Measurements from ENCODE around the gene PRDX5. TPM values are rescaled to one million over a fixed set of nuclear protein-coding genes. Genes with fewer than 3 reads are reported as not detected.

The PRDX5 gene
- total and polyA plus RNA-seq, 4 donors: 66.8 to 201 (median 135) TPM

DNA sequence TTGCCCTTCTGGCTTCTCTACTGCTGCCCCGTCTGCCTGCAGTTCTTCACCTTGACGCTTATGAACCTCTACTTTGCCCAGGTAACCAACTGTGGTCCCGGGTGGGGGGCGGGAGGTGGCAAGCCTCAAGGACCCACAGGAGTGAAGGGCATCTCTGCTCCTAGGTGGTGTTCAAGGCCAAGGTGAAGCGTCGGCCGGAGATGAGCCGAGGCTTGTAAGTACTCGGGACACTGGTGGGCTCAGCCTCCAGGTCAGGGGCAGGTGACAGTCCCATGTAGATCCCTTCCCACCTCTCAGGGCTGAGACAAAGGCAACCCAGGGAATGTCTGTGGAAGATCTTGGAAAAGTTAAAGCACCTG lies 31.1 kb upstream of the PRDX5 start:
- TF ChIP-seq, protein P1, sequence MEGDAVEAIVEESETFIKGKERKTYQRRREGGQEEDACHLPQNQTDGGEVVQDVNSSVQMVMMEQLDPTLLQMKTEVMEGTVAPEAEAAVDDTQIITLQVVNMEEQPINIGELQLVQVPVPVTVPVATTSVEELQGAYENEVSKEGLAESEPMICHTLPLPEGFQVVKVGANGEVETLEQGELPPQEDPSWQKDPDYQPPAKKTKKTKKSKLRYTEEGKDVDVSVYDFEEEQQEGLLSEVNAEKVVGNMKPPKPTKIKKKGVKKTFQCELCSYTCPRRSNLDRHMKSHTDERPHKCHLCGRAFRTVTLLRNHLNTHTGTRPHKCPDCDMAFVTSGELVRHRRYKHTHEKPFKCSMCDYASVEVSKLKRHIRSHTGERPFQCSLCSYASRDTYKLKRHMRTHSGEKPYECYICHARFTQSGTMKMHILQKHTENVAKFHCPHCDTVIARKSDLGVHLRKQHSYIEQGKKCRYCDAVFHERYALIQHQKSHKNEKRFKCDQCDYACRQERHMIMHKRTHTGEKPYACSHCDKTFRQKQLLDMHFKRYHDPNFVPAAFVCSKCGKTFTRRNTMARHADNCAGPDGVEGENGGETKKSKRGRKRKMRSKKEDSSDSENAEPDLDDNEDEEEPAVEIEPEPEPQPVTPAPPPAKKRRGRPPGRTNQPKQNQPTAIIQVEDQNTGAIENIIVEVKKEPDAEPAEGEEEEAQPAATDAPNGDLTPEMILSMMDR (IDR thresholded peaks at IDR 0.05; ENCODE audit: low read depth, low read length, missing input control): no peak
- H3K9me3 ChIP-seq (ENCODE audit: control insufficient read depth in 4 of 4, low read length in 3 of 4): no peaks in the 10 kb centered on the region
- DNase-seq (ENCODE audit: low spot score): no peak
- no peak overlapping the region for H3K4me3 ChIP-seq (ENCODE audit: low read depth in 1 of 3, low read length in 3 of 3)
- WGBS: 94% methylated on average over 9 of the region's 9 CpGs
- peaks cover 0 to 4% (median 0%) of the 10 kb centered on the region in 4 donors for H3K36me3 ChIP-seq (ENCODE audit: control insufficient read depth in 4 of 4, insufficient read depth in 3 of 4, low read depth in 1 of 4, low read length in 3 of 4)
- no peak overlapping the region for H3K9ac ChIP-seq (ENCODE audit: low read depth in 1 of 2, low read length in 2 of 2)
- peaks cover 0 to 4% (median 0%) of the 10 kb centered on the region in 4 donors for H3K27me3 ChIP-seq (ENCODE audit: control insufficient read depth in 4 of 4, insufficient read depth in 4 of 4, low read length in 3 of 4)
- no peak overlapping the region for H3K27ac ChIP-seq (ENCODE audit: low read depth in 1 of 2, low read length in 2 of 2)
- peaks cover 8 to 41% (median 23%) of the 10 kb centered on the region in 4 donors for H3K4me1 ChIP-seq (ENCODE audit: control insufficient read depth in 4 of 4, insufficient read depth in 4 of 4, low read length in 3 of 4)

DNA sequence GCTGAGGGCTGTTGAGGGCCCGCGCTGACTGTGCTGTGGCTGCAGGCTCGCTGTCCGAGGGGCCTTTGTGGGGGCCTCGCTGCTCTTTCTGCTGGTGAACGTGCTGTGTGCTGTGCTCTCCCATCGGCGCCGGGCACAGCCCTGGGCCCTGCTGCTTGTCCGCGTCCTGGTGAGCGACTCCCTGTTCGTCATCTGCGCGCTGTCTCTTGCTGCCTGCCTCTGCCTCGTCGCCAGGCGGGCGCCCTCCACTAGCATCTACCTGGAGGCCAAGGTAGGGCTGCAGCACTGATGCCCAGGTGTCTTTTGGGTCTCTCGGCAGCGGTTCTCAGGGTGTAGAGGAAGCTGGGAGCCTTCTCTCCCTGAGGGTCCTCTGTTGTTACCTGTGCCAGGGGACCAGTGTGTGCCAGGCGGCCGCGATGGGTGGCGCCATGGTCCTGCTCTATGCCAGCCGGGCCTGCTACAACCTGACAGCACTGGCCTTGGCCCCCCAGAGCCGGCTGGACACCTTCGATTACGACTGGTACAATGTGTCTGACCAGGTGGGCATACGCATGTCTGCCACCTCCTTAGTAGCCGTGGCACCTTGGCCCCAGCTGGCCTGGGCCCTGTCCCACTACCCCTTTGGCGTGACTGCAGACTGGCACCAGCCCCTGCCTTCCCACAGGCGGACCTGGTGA lies 30.1 kb upstream of the PRDX5 start:
- no peak overlapping the region for H3K9ac ChIP-seq (ENCODE audit: low read depth in 1 of 2, low read length in 2 of 2)
- TF ChIP-seq, protein P1 (IDR thresholded peaks at IDR 0.05; ENCODE audit: low read depth, low read length, missing input control): no peak
- TF ChIP-seq, protein P2, sequence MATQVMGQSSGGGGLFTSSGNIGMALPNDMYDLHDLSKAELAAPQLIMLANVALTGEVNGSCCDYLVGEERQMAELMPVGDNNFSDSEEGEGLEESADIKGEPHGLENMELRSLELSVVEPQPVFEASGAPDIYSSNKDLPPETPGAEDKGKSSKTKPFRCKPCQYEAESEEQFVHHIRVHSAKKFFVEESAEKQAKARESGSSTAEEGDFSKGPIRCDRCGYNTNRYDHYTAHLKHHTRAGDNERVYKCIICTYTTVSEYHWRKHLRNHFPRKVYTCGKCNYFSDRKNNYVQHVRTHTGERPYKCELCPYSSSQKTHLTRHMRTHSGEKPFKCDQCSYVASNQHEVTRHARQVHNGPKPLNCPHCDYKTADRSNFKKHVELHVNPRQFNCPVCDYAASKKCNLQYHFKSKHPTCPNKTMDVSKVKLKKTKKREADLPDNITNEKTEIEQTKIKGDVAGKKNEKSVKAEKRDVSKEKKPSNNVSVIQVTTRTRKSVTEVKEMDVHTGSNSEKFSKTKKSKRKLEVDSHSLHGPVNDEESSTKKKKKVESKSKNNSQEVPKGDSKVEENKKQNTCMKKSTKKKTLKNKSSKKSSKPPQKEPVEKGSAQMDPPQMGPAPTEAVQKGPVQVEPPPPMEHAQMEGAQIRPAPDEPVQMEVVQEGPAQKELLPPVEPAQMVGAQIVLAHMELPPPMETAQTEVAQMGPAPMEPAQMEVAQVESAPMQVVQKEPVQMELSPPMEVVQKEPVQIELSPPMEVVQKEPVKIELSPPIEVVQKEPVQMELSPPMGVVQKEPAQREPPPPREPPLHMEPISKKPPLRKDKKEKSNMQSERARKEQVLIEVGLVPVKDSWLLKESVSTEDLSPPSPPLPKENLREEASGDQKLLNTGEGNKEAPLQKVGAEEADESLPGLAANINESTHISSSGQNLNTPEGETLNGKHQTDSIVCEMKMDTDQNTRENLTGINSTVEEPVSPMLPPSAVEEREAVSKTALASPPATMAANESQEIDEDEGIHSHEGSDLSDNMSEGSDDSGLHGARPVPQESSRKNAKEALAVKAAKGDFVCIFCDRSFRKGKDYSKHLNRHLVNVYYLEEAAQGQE (IDR thresholded peaks at IDR 0.05): no peak
- TF ChIP-seq FOXA2 (IDR thresholded peaks at IDR 0.05) (no peak), HNF4G (IDR thresholded peaks at IDR 0.05) (no peak), RAD21 (IDR thresholded peaks at IDR 0.05) (no peak), FOXA1 (IDR thresholded peaks at IDR 0.05) (no peak), GABPA (IDR thresholded peaks at IDR 0.05 in 1 of 2, conservative IDR thresholded peaks at IDR 0.05 in 1 of 2) (no peak), RXRA (IDR thresholded peaks at IDR 0.05) (no peak), NR2F2 (IDR thresholded peaks at IDR 0.05) (no peak), SP1 (IDR thresholded peaks at IDR 0.05) (no peak), TAF1 (conservative IDR thresholded peaks at IDR 0.05) (no peak), HNF4A (conservative IDR thresholded peaks at IDR 0.05) (no peak), JUND (IDR thresholded peaks at IDR 0.05) (no peak), EGR1 (IDR thresholded peaks at IDR 0.05; ENCODE audit: low read depth in 2 of 2) (no peak), YY1 (IDR thresholded peaks at IDR 0.05) (no peak)
- TF ChIP-seq, protein P3, sequence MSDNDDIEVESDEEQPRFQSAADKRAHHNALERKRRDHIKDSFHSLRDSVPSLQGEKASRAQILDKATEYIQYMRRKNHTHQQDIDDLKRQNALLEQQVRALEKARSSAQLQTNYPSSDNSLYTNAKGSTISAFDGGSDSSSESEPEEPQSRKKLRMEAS (IDR thresholded peaks at IDR 0.05): no peak
- TF ChIP-seq, protein P4, sequence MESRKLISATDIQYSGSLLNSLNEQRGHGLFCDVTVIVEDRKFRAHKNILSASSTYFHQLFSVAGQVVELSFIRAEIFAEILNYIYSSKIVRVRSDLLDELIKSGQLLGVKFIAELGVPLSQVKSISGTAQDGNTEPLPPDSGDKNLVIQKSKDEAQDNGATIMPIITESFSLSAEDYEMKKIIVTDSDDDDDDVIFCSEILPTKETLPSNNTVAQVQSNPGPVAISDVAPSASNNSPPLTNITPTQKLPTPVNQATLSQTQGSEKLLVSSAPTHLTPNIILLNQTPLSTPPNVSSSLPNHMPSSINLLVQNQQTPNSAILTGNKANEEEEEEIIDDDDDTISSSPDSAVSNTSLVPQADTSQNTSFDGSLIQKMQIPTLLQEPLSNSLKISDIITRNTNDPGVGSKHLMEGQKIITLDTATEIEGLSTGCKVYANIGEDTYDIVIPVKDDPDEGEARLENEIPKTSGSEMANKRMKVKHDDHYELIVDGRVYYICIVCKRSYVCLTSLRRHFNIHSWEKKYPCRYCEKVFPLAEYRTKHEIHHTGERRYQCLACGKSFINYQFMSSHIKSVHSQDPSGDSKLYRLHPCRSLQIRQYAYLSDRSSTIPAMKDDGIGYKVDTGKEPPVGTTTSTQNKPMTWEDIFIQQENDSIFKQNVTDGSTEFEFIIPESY (IDR thresholded peaks at IDR 0.05): no peak
- TF ChIP-seq, protein P5, sequence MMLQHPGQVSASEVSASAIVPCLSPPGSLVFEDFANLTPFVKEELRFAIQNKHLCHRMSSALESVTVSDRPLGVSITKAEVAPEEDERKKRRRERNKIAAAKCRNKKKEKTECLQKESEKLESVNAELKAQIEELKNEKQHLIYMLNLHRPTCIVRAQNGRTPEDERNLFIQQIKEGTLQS (IDR thresholded peaks at IDR 0.05): no peak
- no peaks in the 10 kb centered on the region for H3K9me3 ChIP-seq (ENCODE audit: control insufficient read depth in 4 of 4, low read length in 3 of 4)
- no peaks in the 10 kb centered on the region for H3K36me3 ChIP-seq (ENCODE audit: control insufficient read depth in 4 of 4, insufficient read depth in 3 of 4, low read depth in 1 of 4, low read length in 3 of 4)
- 96% methylated on average over 33 of the region's 33 CpGs for WGBS
- H3K27ac ChIP-seq (ENCODE audit: low read depth in 1 of 2, low read length in 2 of 2): no peak overlapping the region
- H3K4me3 ChIP-seq (ENCODE audit: low read depth in 1 of 3, low read length in 3 of 3): no peak overlapping the region
- peaks cover 14 to 51% (median 25%) of the 10 kb centered on the region in 4 donors for H3K4me1 ChIP-seq (ENCODE audit: control insufficient read depth in 4 of 4, insufficient read depth in 4 of 4, low read length in 3 of 4)
- no peak for DNase-seq (ENCODE audit: low spot score)
- H3K27me3 ChIP-seq (ENCODE audit: control insufficient read depth in 4 of 4, insufficient read depth in 4 of 4, low read length in 3 of 4): peaks cover 0 to 4% (median under 1%) of the 10 kb centered on the region in 4 donors
